Measurements from ENCODE around the gene IL17RE. TPM values are rescaled to one million over a fixed set of nuclear protein-coding genes. Genes with fewer than 3 reads are reported as not detected.

The IL17RE gene
- total and polyA plus RNA-seq, 2 of the 13 experiments (the other 11 are each of a cell fraction or from before 2014, with no cell fraction given) = 14.5 to 24.1 TPM

- TF ChIP-seq THYN1 (CRISPR knock-in tag; IDR thresholded peaks at IDR 0.05; ENCODE audit: borderline replicate concordance, low read depth) (no peak), ZFP90 (CRISPR knock-in tag; IDR thresholded peaks at IDR 0.05; ENCODE audit: borderline replicate concordance) (peak; percentile 81; the same call in 1 of the 2 replicates), ZNF749 (CRISPR knock-in tag; IDR thresholded peaks at IDR 0.05; ENCODE audit: borderline replicate concordance) (no peak), ZNF784 (CRISPR knock-in tag; IDR thresholded peaks at IDR 0.05; ENCODE audit: borderline replicate concordance) (no peak; the same call in 1 of the 2 replicates), FOXA1 (IDR thresholded peaks at IDR 0.05) (no peak), FOXA1 (CRISPR knock-in tag; IDR thresholded peaks at IDR 0.05) (no peak; the same call in 1 of the 2 replicates), FOXM1 (CRISPR knock-in tag; IDR thresholded peaks at IDR 0.05) (0 out of 2 replicates have a peak, but pooled peaks have one; percentile 10), CEBPG (CRISPR knock-in tag; IDR thresholded peaks at IDR 0.05) (no peak), NPAS2 (CRISPR knock-in tag; IDR thresholded peaks at IDR 0.05; ENCODE audit: borderline replicate concordance) (no peak), HNF4G (IDR thresholded peaks at IDR 0.05; ENCODE audit: borderline replicate concordance, low read depth, low read length) (no peak), HNF4G (CRISPR knock-in tag; IDR thresholded peaks at IDR 0.05; ENCODE audit: borderline replicate concordance, low read depth) (no peak), DNMT1 (CRISPR knock-in tag; IDR thresholded peaks at IDR 0.05) (no peak), PHB2 (IDR thresholded peaks at IDR 0.05; ENCODE audit: partially characterized antibody) (no peak), RBAK (CRISPR knock-in tag; IDR thresholded peaks at IDR 0.05) (no peak), FLYWCH1 (CRISPR knock-in tag; IDR thresholded peaks at IDR 0.05) (no peak; the same call in 1 of the 2 replicates), ZNF615 (CRISPR knock-in tag; IDR thresholded peaks at IDR 0.05; ENCODE audit: borderline replicate concordance) (no peak), SOX13 (IDR thresholded peaks at IDR 0.05) (no peak), SOX13 (CRISPR knock-in tag; conservative IDR thresholded peaks at IDR 0.05 in 1 of 2, IDR thresholded peaks at IDR 0.05 in 1 of 2) (0 out of 4 replicates have a peak, but pooled peaks of 1 of the 2 experiments have one; percentile 16), ATF7 (IDR thresholded peaks at IDR 0.05) (no peak), ATF7 (CRISPR knock-in tag; IDR thresholded peaks at IDR 0.05) (no peak), NR2F2 (IDR thresholded peaks at IDR 0.05; ENCODE audit: borderline replicate concordance, low read depth) (no peak), BRD4 (CRISPR knock-in tag; IDR thresholded peaks at IDR 0.05) (peak; percentile 36; the same call in 1 of the 2 replicates), CAMTA2 (CRISPR knock-in tag; IDR thresholded peaks at IDR 0.05; ENCODE audit: borderline replicate concordance) (peak; percentile 81; the same call in 1 of the 2 replicates), CHD2 (IDR thresholded peaks at IDR 0.05; ENCODE audit: low read depth, low read length) (no peak), DMTF1 (CRISPR knock-in tag; IDR thresholded peaks at IDR 0.05) (peak; percentile 33; the same call in 1 of the 2 replicates), SIX4 (CRISPR knock-in tag; IDR thresholded peaks at IDR 0.05) (peak; percentile 24; the same call in 1 of the 2 replicates)
- TF ChIP-seq, protein P1, sequence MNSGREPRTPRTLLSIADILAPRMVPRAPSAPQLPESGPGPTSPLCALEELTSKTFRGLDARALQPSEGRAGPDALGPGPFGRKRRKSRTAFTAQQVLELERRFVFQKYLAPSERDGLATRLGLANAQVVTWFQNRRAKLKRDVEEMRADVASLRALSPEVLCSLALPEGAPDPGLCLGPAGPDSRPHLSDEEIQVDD (CRISPR knock-in tag; IDR thresholded peaks at IDR 0.05; ENCODE audit: borderline replicate concordance) = no peak
These were observed 30.4 kb downstream of the IL17RE start (continued) for GRCh38 chr3:9932843-9933560.

Measured in HepG2 (cell line).